Measurements from ENCODE around the gene CDIPT.

GRCh38 chr16:29839822-29840221 lies 23.2 kb downstream of the CDIPT start:
- TF ChIP-seq CTCF (IDR thresholded peaks at IDR 0.05) (no peak), POLR2A (IDR thresholded peaks at IDR 0.05) (no peak)
